Raji (cell line): ENCODE data around the gene ZNF385C.
A peak's percentile ranks its signal among the peaks of the same experiment; 100 is the strongest.

Source experiments
- POLR2A ChIP-seq: IDR thresholded peaks from 2 replicates; pipeline ENCODE4 v1.6.1; 2011; ENCODE audit warnings: low read depth, low read length, control low read depth; ENCODE audit not compliant: insufficient read depth

The ZNF385C gene

DNA sequence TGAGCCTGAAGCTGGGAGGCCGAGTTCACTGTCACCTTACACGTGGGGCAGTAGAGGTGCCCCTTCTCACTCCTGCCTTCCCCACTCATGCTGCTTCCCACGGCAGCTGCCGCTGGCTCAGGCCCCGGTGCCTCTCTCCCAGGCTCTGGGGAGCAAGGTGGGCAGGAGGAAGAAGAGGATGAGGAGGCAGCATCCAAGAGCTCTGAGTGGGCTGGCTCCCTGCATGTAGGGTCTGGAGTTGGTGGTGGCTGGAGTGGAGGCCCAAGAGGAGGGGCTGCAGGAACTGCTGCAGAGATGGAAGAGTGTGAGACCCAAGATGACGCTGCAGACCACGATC lies 69.5 kb downstream of the ZNF385C start:
- no peak for TF ChIP-seq POLR2A

DNA sequence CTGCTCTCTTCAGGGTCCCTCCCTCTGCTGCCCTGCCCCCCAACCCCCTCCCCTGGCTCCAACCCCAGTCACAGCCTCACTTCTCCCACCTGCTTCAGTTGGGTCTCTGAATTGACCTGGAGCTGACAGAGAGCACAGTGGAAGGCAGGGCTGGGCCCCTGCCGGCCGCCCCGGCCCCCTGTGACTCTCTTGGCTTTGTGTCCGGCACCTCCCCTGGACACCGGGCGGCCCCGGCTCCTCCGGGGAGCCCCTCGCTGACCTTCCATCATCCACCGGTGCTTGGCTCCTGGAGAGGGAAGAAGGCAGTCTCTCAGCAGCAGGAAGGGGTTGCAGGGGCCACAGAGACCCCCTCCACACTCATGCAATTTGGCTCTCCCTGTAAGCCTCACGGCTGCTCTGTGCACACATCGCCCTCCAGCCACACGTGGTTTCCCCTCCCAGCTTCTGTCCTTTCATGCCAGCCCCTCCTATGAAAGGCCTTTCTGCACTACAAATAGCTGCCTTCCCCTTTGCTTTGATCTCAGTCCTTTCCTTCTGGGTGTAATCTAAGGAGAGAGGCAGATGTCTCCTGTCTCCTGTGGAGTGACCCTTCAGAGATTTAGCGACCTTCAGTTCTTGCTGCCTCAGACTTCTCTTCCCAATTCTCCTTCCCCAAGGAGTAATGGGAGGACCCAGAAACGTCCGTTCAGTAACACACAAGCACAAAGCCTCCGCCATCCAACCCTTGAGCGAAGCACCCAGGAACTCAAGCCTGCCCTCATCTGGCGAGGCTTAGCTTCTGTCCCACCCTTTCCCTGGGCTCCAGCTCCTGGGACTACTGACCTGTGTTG lies 70.1 kb downstream of the ZNF385C start:
- TF ChIP-seq POLR2A, result no peak

DNA sequence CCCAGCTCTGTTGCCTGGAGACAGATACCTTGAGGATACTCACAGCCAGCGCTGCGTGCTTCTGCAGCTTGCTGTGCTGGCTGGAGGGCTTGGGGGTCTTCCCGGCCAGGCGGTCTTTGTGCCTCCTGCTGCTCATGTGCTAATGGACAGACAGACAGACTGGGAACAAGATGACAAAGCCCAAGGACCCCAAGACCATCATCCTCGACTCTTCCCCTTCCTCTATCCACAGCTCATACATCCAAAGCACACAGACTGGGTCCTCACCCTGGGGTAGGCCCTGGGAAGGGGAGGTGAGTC lies 70.7 kb downstream of the ZNF385C start:
- TF ChIP-seq POLR2A, result no peak

GRCh38 chr17:42026857-42027589 lies 71.2 kb downstream of the ZNF385C start:
- no peak for TF ChIP-seq POLR2A

- no peak for TF ChIP-seq POLR2A
These were observed 72.3 kb downstream of the ZNF385C start for GRCh38 chr17:42025936-42026335.

DNA sequence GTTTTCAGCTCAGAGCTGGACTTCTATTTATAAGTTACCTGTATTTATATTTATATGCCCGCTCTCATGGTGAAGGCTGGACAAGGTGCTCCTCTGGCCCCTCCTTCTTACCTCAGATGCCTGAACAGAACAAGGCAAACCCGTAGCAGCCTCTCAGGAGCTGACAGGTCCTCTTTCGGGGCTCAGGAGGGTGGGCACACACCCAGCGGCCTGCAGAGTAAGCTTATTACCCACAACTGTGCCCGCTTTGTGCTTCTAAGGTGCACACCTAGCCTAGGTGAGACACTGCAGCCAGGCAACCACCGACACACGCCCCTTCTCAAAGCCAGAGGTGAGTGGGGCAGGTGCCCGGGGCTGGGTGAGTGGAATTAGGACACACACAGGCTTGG lies 73.1 kb downstream of the ZNF385C start:
- TF ChIP-seq POLR2A, result no peak

GRCh38 chr17:42023524-42024349 lies 74.5 kb downstream of the ZNF385C start:
- no peak for TF ChIP-seq POLR2A

- TF ChIP-seq POLR2A, result peak; percentile 75
These were observed 78.5 kb downstream of the ZNF385C start, which contains the start of gene NKIRAS2 for GRCh38 chr17:42019509-42020404. TSS of gene NKIRAS2 (plus strand) at chr17:42020090. CDS start at chr17:42021578, 1,488 bp downstream.

GRCh38 chr17:42018988-42019387 lies 79.3 kb downstream of the ZNF385C start:
- no peak for TF ChIP-seq POLR2A

DNA sequence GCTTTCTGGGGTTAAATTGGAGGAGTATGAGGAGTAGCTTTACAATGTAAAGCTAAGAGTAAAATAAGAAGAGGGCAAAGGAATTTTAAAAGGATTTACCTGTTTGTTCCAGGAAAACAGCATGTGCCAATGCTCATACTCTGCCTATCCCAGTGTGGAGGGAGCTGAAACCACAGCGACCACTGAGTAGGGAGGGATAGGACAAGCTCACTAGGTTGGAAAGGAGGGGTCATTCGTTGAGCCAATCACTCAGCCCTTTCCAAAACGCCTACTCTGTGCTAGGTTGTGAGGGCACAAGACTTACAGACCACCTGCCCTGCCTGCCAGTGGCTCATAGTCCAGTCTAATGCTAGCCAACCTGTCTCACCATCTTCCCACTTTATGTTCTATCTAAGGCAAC lies 79.9 kb downstream of the ZNF385C start:
- TF ChIP-seq POLR2A, result no peak

- no peak for TF ChIP-seq POLR2A
These were observed 80.4 kb downstream of the ZNF385C start for GRCh38 chr17:42017866-42018200.

DNA sequence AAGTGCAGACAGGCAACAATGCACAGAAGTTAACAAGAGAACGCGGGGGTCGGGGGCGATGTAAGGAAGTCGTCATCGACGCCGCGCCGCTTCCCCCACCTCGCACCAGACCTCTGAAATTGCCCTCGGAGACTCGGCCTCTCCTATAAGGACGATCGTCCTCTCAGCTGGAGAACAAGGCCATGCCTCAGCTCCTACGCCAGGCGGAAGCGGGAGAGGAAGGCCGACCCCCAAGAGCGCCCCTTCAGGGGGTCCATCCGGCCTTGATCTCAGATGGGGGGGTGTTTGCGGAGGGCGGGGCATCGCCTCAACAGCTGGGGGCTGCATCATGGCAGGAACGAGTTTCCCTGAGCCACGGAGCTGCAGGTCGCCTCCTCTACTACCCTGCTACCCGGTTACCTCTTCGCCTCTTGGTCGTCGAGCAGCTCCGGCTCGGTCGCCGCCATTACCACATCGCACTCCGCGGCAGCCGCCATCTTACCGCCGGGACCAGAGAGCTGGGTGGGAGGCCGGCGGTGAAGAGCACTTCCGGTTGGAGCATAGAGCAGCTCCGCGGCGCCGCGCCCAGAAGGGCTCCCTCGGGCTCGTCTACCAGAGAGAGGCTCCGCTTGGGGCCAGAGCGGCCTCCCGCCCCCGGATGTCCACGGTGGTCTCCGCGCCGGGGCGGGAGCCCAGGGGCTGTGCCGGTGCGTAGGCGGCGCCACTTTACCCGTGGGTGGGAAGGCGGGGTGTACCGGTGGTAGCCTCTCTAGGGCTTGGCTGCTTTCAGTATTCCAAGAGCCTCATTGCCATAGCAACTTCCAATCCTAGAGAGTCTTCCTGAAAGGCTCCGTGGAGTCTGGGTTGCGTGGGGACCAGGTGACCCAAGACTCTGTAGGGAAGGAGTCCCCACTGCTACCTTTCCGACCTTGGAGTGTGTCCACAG lies 81.1 kb downstream of the ZNF385C start, which contains the start of gene DNAJC7:
DNAJC7 (minus strand) TSS at position 499 of the 925 bp plus-strand sequence; CDS start at position 476, 23 bp downstream.
- peak; percentile 85 for TF ChIP-seq POLR2A

GRCh38 chr17:42016411-42016831 lies 81.9 kb downstream of the ZNF385C start:
- TF ChIP-seq POLR2A, result no peak

GRCh38 chr17:42010898-42011516 lies 87.3 kb downstream of the ZNF385C start:
- no peak for TF ChIP-seq POLR2A

- no peak for TF ChIP-seq POLR2A
These were observed 89.1 kb downstream of the ZNF385C start for GRCh38 chr17:42009170-42009569.
